NCI-H146 treated with DMSO at 0.1 percent for 48 hours (cell line): ENCODE data around the gene SLC22A3.

Experiments used
- DNase-seq: peaks from one replicate; lab custom pipeline; 2025; ENCODE audit not compliant: unreplicated experiment; lab: John Stamatoyannopoulos, UW

Gene SLC22A3

GRCh38 chr6:160333101-160333500, 15.1 kb upstream of the SLC22A3 start:
- no peak for DNase-seq

- no peak for DNase-seq
Measured at GRCh38 chr6:160333841-160334240, 14.3 kb upstream of the SLC22A3 start.

DNA sequence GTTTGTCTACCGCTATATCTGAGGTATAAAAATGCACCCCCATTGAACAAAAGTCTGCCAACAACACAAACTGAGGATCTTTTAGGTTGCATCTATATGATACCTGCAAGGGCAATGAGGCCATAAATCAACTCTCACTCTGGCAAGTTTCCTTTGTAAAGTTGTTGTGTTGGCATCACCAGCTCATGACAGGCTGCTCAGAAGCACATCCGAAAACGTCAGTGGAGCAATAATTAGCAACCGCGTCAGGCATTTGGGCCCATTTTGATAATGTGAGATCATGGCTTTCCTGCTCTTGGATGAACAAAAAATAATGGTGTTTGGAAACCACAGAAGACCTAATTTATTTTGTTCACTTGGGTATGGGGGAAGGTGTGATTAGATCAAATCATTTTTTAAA, 12.0 kb upstream of the SLC22A3 start:
- no peak for DNase-seq

DNA sequence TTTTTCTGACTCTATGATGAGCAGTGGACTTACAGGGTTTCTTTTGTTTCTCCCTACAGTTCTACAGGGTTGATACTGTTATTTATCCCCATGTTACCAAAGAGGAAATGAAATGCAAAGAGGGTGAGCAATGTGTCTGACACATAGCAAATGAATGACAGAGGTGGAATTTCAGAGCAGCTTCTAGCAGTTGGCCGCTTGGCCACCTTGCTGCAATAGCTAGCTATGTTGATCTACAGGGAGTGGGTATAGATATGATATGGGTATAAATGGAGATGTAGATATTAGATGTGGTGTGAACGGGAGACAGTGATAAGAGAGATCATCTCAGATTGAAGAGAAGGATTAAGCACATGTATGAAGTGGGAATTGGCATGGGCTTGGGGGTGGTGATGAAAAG, 10.9 kb upstream of the SLC22A3 start:
- no peak for DNase-seq

GRCh38 chr6:160337991-160338390, 10.2 kb upstream of the SLC22A3 start:
- no peak for DNase-seq

DNA sequence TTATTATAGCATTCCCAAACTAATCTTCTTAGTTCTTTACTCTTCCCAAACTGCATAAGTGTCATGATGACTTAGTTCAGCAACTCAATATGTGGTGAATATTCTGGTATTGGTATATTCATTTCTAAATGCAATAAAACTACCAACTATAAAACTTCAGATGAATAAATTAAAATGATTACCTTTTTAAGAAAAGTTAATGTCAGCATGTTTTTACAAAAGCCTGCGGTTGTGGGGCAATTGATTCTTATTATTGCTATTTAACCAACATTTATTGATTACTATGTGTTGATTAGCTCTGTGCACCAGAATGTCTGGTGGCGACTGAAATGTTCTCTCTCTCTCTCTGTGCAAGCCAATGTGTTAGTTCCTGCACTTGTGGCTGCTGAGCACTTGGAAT, 5.0 kb upstream of the SLC22A3 start:
- DNase-seq = no peak

GRCh38 chr6:160344271-160344670, 3.9 kb upstream of the SLC22A3 start:
- no peak for DNase-seq

GRCh38 chr6:160347259-160348222, 637 bp upstream of the SLC22A3 start:
- DNase-seq = no peak

DNA sequence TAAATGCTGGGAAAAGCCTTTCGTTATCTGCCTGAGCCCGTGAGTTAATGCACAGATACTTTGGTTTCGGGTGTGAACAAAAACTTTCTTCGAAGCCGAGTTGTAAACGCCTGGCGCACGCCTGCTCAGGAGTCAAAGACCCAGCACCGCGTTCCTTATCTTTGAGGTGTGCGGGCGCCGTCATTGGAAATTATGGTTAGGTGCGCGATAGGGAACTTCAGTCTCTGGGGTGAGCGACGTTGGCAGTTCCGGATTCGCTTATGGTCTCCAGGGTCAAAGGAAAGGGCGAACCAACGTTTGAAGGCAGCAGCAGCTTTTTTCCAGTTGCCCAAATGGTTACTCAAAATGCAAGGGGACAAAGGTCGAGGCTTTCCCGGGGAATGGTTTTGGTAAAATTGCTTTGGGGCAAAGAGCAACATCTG, 853 bp downstream of the SLC22A3 start:
- DNase-seq = no peak

DNA sequence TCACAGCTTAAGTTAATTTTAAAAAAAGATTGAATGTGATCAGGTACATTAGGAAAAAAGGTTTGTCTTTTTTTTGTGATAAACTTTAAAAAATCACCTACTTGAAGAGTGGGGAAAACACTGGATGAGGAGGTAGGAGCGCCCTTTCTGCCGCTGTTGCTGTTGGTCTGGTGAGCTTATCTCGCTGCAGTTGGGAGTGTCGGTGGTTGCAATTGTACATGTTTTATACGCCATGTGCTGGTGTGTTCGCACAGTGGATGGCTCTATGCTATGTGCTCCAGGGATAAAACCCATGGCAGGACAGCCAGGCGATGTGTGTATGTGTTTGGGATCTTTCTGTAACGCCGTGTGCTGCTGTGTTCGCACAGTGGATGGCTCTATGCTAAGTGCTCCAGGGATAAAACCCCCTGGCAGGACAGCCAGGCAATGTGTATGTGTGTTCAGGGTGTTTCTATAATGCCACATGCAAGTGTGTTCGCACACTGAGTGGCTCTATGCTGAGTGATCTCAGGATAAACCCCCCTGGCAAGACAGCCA, 1.7 kb downstream of the SLC22A3 start:
- no peak for DNase-seq

- DNase-seq = no peak
Measured at GRCh38 chr6:160353950-160354496, 5.8 kb downstream of the SLC22A3 start.

- DNase-seq = no peak
Measured at GRCh38 chr6:160355001-160355400, 6.8 kb downstream of the SLC22A3 start.

DNA sequence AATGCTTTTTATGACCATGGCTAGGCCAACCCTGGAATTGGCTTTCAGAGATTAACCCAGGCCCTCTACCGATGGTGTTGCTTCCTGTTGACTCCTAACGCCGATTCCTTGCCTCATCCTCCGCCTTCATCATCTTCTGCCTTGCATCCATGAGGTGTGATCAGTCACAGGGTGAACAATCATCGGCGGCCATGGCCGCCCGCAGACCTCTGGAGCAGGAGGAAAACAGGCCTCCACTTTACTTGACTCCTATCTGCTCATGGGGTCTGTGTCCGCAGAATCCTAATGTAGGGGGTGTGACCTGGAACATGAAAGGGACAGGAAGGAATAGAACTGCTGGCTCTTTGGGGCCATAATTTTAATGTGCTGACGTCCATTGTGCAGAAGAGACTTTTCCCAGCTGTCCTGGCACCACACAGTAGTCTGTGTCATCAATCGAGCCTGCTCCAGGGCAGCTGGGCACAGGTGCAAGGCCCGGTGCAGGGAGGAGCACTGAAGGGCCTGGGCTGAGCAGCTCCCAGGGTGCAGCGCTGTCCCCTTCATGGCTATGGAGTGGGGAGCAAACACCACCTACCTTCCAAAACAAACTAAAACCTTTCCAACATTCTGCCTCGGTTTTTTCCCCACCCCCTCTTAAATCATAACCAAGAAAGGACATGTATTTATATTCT, 8.0 kb downstream of the SLC22A3 start:
- DNase-seq = no peak

GRCh38 chr6:160357088-160357487, 8.9 kb downstream of the SLC22A3 start:
- no peak for DNase-seq

DNA sequence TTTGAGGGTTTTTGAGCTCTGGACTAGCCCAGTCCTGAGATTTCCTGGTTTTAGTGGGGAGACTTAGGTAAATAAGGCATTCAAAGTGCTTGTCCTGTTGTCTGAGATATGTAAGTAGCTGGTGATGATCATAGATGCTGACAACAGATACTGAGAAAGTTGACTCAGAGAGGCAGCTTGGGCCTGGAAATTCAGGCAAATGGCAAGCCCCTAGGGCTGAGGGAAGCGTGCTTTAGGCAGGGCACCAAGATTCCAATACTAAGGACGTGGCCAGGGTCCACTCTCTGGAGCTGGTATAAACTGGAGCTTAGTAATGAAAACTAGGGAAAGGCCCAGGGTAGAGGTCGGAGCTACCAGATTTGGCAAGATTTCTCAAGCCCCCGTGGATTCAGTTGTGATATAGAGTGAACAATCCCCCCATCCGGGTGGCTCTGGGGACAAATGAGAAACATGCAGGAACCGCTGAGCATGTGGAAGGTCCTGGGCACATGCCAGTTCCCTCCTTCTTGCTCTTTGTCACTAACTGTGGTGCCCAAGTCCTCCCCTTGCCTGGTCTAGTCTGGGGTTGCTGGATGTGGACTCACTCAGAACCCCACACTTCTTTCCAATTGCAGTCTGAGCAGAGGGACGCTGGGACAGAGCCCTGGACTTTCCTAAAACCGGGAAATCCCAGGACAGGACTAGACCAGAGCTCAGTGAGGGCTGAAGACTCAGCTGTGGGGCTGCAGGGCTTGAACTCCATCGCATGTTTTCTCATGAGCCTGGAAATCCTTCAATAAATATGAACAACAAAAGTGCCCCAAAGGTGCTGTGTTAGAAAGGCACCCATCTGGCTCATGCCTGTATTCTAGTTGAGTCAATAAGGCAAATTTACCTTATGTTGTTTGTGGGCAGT, 10.3 kb downstream of the SLC22A3 start:
- no peak for DNase-seq

- no peak for DNase-seq
Measured at GRCh38 chr6:160360955-160361354, 12.8 kb downstream of the SLC22A3 start.

DNA sequence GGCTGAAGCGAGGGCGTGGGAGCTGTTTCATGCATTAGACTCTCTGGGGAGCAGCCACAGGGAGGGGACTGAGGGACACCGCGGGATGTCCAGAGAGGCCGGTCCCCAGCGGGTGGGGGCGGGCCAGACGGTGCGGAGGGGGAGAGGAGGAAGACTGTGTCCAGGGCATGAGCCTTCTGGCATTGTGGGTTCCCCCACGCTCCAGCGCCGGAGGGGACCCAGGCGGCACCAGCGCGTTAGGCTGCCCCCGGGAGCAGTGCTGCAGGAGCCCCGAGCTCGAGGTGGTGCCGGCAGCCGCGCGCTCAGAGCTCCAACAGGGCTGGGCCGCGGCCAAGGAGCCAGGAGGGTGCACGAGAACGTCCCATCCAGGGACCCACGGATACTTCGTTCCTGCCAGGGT, 14.4 kb downstream of the SLC22A3 start:
- no peak for DNase-seq

GRCh38 chr6:160363016-160363996, 15.1 kb downstream of the SLC22A3 start:
- DNase-seq = no peak

DNA sequence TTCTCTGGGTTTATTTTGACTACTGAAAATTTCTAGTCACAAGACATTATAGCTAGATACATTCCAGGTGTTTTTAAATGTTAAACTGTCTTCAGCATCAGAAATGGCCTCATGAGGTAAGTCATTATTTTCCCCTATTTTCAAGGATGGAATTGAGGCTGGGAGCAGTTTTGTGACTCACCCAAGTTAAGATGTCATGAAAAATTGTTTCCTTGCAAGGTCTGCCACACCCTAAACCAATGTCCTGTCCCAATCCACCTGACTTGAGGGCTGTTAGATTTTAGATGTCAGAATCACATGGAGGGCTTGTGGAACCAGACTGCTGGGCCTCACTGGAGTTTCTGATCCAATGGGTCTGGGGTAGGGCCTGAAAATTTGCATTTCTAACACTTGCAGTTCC, 16.9 kb downstream of the SLC22A3 start:
- DNase-seq = no peak
